Activated CD4-positive, alpha-beta T cell treated with anti-CD3 and anti-CD28 coated beads, Interleukin-2, amount 50 U/mL, for 16 hours (primary cell): ENCODE results near the gene HACL1.

Experiments
- DNase-seq: peaks from one replicate; pipeline ENCODE4 v3.0.0-alpha.2; 2020

Gene HACL1

DNA sequence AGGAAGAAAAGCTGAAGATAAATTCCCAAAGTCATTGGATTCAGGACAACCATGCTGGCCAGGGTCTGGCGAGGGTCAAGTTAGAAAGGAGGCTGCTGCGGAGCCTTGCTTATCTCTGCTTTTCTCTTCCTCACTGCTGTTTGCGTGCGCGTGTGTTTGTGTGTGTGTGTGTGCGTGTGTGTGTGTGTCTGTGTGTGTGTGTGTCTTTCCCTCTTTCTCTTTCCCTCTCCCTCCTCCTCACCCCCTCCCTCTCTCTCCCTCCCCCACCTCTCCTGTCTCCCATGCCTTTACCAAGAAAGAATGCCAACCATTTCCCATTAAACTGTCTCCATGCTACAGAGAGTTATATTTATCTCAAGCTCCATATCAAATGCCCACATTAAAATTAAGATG lies 79.8 kb downstream of the HACL1 start, which contains the start of gene COLQ:
Gene COLQ (minus strand): TSS at position 134 of the 393 bp plus-strand sequence. CDS start 81 bp downstream, at position 53.
- DNase-seq: no peak

DNA sequence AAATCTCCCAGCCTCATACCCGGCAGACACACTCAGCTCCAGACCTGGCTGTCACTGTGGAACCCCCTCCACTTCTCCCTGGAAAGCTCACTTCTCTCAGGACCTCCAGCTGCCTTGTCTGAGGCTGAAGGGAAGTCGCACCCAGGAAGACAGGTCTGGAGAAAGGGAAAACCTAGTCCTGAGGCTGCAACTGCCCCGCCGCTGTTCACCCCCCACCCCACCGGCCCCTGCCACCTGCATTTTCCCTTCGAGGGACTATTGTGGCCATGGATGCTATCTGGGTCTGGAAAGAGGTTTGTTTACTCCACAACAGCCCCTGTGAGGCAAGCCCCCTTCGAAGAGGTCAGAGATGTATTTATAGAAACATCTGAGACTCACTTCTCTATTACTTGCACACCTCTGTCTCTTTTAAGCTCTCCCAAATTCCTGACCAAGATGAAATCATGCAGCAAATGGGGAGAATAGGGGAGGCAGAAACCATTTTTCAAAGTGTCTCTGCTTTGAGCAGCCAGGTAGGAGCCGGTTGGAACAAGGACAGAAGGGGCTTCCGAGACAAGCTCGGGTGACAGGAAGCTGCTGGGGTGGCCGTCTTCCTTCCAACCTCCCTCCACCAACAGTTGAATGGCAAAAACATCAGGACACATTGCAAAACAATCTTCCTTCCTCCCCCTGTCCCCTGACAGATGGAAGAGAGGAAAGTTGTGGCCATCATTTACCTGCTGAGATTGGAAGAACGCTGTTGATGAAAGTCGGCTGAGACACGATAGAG lies 80.4 kb downstream of the HACL1 start:
- no peak for DNase-seq

DNA sequence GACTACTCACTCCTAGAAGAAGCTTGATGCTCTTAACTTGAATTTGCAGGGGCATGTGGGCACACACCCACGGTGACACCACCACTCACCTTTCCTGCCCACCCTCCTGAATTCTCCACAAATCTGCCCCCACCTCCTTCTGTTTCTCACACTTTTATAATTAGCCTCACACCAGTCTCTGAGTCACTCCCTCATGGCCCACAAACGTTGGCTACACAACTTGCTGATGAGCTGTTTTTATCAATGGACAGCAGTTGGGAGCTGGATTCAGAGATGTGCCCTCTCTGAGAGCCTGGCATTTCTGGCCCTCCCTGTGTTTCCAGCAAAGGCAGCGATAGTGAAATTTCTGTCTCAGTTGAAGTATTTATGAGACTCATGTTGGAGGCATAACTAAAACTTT lies 81.2 kb downstream of the HACL1 start:
- no peak for DNase-seq

- DNase-seq: no peak
Measured at GRCh38 chr3:15519096-15519495, 82.3 kb downstream of the HACL1 start.

GRCh38 chr3:15514663-15515340 lies 86.6 kb downstream of the HACL1 start:
- no peak for DNase-seq

DNA sequence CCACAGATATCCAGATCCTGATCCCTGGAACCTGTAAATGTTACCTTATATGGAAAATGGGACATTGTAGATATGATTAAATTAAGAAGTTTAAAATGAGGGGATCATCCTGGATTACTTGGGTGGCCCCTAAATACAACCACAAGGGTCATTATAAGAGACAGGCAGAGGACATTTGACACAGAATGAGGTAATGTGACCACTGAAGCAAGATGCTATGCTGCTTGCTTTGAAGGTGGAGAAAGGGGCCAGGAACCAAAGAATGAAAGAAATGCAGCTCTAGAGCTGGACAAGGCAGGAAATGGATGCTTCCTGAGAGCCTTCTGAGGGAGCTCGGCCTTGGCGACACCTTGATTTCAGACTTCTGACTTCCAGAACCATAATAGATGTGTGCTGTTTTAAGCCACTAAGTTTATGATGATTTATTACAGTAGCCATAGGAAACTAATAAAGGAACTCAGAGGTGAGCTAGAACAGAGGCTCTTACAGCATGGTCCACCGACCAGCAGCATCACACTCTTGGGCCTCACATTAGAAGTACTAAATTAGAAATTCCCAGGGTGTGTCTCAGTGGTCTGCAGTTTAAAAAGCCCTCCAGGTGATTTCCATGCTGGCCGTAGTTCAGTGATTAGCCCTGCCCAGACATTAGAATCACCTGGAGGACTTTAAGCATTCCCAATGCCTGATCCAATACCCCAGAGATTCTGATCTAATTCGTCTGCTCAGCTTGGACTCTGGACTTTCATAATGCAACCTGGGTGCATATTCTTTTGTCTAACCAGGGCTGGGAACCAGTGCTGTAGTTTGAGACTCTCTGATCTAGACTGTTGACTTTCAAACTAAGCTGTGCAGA lies 87.3 kb downstream of the HACL1 start:
- DNase-seq: no peak

DNA sequence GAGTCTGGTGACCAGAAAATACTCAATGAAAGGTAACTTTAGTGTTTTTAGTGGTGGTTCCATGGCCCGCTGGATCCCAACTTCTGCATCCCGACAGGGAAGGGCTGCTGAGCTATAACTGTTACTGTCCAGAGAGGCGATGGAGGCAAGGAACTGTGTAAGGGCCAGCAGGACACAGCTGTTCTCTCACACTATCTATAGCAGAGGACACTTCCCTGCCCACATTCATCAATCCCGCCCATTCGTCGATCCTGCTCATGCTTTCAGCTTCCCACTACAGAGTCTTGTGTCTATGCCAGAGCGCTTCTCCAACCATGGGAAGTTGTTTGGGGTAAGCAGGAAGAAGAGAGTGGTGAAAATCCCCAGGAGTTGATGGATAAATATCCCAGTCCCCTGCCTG lies 88.3 kb downstream of the HACL1 start:
- no peak for DNase-seq

- DNase-seq: no peak
Measured at GRCh38 chr3:15512166-15512565, 89.2 kb downstream of the HACL1 start.

GRCh38 chr3:15511156-15511555 lies 90.2 kb downstream of the HACL1 start:
- DNase-seq: no peak
